GM23338 (cell line): ENCODE measurements around the gene ORM1. TPM values are rescaled to one million over a fixed set of nuclear protein-coding genes. Genes with fewer than 3 reads are reported as not detected.

ENCODE experiments used
- CREB1 ChIP-seq: fragments of 250-450 bp; sonication (Bioruptor Pico); IDR thresholded peaks from 2 replicates; pipeline ENCODE4 v1.5.0; 2020; ENCODE audit warnings: low read depth, mild to moderate bottlenecking, moderate library complexity
- EZH2 ChIP-seq: fragments of 200-600 bp; sonication (generic); IDR thresholded peaks from one replicate; pipeline ENCODE4 v1.8.0; 2017; ENCODE audit warnings: antibody characterized with exemption, mild to moderate bottlenecking, low read depth; ENCODE audit not compliant: unreplicated experiment
- EZH2phosphoT487 ChIP-seq: fragments of 200-600 bp; sonication (generic); IDR thresholded peaks from one replicate; pipeline ENCODE4 v1.8.1; 2018; ENCODE audit warnings: antibody characterized with exemption; ENCODE audit not compliant: unreplicated experiment
- JUNB ChIP-seq: IDR thresholded peaks from one replicate; pipeline ENCODE4 v1.6.1; 2016; ENCODE audit warnings: antibody characterized with exemption; ENCODE audit not compliant: unreplicated experiment
- REST ChIP-seq: IDR thresholded peaks from one replicate; pipeline ENCODE4 v1.6.1; 2018; ENCODE audit warnings: antibody characterized with exemption; ENCODE audit not compliant: unreplicated experiment
- ZNF331 ChIP-seq: fragments of 250-450 bp; sonication (Bioruptor Pico); IDR thresholded peaks from 2 replicates; pipeline ENCODE4 v1.5.0; 2020; ENCODE audit warnings: low read depth, mild to moderate bottlenecking, moderate library complexity
- polyA plus RNA-seq: library from polyadenylated mRNA; unstranded; fragments of >200 nt; fragmentation: Nextera tagmentation; extraction: Ambion mirVana; gene quantifications from 2 replicates; pipeline ENCODE4 v1.2.1, GENCODE V29; 2016
- total RNA-seq: library from RNA; depleted of rRNA; stranded (reverse); fragments of >200 nt; shearing (Covaris generic); gene quantifications from 2 replicates; pipeline ENCODE4 v1.2.3, GENCODE V29; 2014
- TF ChIP-seq, protein P1 (sequence below): fragments of 250-450 bp; sonication (Bioruptor Pico); IDR thresholded peaks from 2 replicates; pipeline ENCODE4 v1.5.0; 2020; ENCODE audit warnings: mild to moderate bottlenecking, moderate library complexity

ORM1 gene
- total and polyA plus RNA-seq, 2 experiments from 2014 or later, result not detected

GRCh38 chr9:114336157-114336556 is 13.3 kb downstream of the ORM1 start (continued):
- TF ChIP-seq, protein P1, sequence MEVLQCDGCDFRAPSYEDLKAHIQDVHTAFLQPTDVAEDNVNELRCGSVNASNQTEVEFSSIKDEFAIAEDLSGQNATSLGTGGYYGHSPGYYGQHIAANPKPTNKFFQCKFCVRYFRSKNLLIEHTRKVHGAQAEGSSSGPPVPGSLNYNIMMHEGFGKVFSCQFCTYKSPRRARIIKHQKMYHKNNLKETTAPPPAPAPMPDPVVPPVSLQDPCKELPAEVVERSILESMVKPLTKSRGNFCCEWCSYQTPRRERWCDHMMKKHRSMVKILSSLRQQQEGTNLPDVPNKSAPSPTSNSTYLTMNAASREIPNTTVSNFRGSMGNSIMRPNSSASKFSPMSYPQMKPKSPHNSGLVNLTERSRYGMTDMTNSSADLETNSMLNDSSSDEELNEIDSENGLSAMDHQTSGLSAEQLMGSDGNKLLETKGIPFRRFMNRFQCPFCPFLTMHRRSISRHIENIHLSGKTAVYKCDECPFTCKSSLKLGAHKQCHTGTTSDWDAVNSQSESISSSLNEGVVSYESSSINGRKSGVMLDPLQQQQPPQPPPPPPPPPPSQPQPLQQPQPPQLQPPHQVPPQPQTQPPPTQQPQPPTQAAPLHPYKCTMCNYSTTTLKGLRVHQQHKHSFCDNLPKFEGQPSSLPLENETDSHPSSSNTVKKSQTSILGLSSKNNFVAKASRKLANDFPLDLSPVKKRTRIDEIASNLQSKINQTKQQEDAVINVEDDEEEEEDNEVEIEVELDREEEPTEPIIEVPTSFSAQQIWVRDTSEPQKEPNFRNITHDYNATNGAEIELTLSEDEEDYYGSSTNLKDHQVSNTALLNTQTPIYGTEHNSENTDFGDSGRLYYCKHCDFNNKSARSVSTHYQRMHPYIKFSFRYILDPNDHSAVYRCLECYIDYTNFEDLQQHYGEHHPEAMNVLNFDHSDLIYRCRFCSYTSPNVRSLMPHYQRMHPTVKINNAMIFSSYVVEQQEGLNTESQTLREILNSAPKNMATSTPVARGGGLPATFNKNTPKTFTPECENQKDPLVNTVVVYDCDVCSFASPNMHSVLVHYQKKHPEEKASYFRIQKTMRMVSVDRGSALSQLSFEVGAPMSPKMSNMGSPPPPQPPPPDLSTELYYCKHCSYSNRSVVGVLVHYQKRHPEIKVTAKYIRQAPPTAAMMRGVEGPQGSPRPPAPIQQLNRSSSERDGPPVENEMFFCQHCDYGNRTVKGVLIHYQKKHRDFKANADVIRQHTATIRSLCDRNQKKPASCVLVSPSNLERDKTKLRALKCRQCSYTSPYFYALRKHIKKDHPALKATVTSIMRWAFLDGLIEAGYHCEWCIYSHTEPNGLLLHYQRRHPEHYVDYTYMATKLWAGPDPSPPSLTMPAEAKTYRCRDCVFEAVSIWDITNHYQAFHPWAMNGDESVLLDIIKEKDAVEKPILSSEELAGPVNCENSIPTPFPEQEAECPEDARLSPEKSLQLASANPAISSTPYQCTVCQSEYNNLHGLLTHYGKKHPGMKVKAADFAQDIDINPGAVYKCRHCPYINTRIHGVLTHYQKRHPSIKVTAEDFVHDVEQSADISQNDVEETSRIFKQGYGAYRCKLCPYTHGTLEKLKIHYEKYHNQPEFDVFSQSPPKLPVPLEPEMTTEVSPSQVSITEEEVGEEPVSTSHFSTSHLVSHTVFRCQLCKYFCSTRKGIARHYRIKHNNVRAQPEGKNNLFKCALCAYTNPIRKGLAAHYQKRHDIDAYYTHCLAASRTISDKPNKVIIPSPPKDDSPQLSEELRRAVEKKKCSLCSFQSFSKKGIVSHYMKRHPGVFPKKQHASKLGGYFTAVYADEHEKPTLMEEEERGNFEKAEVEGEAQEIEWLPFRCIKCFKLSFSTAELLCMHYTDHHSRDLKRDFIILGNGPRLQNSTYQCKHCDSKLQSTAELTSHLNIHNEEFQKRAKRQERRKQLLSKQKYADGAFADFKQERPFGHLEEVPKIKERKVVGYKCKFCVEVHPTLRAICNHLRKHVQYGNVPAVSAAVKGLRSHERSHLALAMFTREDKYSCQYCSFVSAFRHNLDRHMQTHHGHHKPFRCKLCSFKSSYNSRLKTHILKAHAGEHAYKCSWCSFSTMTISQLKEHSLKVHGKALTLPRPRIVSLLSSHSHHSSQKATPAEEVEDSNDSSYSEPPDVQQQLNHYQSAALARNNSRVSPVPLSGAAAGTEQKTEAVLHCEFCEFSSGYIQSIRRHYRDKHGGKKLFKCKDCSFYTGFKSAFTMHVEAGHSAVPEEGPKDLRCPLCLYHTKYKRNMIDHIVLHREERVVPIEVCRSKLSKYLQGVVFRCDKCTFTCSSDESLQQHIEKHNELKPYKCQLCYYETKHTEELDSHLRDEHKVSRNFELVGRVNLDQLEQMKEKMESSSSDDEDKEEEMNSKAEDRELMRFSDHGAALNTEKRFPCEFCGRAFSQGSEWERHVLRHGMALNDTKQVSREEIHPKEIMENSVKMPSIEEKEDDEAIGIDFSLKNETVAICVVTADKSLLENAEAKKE, result no peak
- no peak for TF ChIP-seq ZNF331 (CRISPR knock-in tag)
- no peak for TF ChIP-seq EZH2phosphoT487
- TF ChIP-seq CREB1 (CRISPR knock-in tag), result no peak
- no peak for TF ChIP-seq JUNB
- TF ChIP-seq REST, result no peak
- no peak for TF ChIP-seq EZH2
